OCI-LY7 (cell line): ENCODE data around the gene PEX1.

Source experiments
- EZH2phosphoT487 ChIP-seq: fragments of 200-600 bp; sonication (generic); IDR thresholded peaks from 2 replicates; pipeline ENCODE4 v1.6.1; 2018; ENCODE audit warnings: low read depth, borderline replicate concordance, mild to moderate bottlenecking, mixed run types, antibody characterized with exemption, low read length, moderate library complexity, mixed read lengths
- TF ChIP-seq, protein P1 (sequence below): fragments of 200-600 bp; sonication (generic); conservative IDR thresholded peaks from 2 replicates; pipeline ENCODE4 v1.5.1; 2014; ENCODE audit warnings: mild to moderate bottlenecking, antibody characterized with exemption, low read length, moderate library complexity, mixed read lengths

DNA sequence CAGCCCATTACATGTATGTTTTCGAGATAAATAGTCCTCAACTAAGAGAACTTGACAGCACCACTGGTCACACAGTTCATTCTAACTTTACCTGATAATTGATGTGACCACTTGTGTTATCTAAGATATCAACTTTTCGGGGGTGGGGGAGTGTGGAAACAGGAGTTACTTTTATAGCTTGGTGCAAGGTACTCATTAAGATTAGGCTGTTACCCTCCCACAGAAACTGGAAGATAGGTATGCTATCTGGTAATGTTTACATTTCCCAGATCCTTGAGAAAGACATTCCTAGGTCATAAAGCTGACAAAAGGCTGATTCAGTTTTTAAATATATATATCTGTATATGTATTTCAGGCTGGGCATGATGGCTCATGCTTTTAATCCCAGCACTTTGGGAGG is 61.6 kb downstream of the PEX1 start:
- TF ChIP-seq, protein P1, sequence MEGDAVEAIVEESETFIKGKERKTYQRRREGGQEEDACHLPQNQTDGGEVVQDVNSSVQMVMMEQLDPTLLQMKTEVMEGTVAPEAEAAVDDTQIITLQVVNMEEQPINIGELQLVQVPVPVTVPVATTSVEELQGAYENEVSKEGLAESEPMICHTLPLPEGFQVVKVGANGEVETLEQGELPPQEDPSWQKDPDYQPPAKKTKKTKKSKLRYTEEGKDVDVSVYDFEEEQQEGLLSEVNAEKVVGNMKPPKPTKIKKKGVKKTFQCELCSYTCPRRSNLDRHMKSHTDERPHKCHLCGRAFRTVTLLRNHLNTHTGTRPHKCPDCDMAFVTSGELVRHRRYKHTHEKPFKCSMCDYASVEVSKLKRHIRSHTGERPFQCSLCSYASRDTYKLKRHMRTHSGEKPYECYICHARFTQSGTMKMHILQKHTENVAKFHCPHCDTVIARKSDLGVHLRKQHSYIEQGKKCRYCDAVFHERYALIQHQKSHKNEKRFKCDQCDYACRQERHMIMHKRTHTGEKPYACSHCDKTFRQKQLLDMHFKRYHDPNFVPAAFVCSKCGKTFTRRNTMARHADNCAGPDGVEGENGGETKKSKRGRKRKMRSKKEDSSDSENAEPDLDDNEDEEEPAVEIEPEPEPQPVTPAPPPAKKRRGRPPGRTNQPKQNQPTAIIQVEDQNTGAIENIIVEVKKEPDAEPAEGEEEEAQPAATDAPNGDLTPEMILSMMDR: no peak
- TF ChIP-seq EZH2phosphoT487: no peak
